SK-N-SH treated with all-trans-retinoic acid at 6 μM for 48 hours (cell line): ENCODE measurements around the gene PLAAT3.

Experiments used
- ATAC-seq: fragments of 200-7000 bp; cut with Tn5 transposase; 3 replicates; pipeline ENCODE4 v1.9.1; 2020; ENCODE audit warnings: mild to moderate bottlenecking, moderate library complexity
- BACH2 ChIP-seq: fragments of 250-450 bp; sonication (Bioruptor Pico); IDR thresholded peaks from 2 replicates; pipeline ENCODE4 v1.9.0; 2021; ENCODE audit warnings: mild to moderate bottlenecking, borderline replicate concordance
- CREB5 ChIP-seq: fragments of 250-450 bp; sonication (Bioruptor Pico); IDR thresholded peaks from 2 replicates; pipeline ENCODE4 v1.5.1; 2020; ENCODE audit warnings: low read depth, mild to moderate bottlenecking, moderate library complexity
- CSRNP3 ChIP-seq: fragments of 250-450 bp; sonication (Bioruptor Pico); IDR thresholded peaks from 2 replicates; pipeline ENCODE4 v1.5.1; 2021; ENCODE audit warnings: mild to moderate bottlenecking, moderate library complexity
- ESRRG ChIP-seq: fragments of 250-450 bp; sonication (Bioruptor Pico); IDR thresholded peaks from 2 replicates; pipeline ENCODE4 v1.6.1; 2021; ENCODE audit warnings: mild to moderate bottlenecking
- GLIS3 ChIP-seq: fragments of 250-450 bp; sonication (Bioruptor Pico); IDR thresholded peaks from 2 replicates; pipeline ENCODE4 v1.5.0; 2020; ENCODE audit warnings: mild to moderate bottlenecking, moderate library complexity
- ISL1 ChIP-seq: fragments of 250-450 bp; sonication (Bioruptor Pico); IDR thresholded peaks from 2 replicates; pipeline ENCODE4 v2.1.2; 2022; ENCODE audit warnings: mild to moderate bottlenecking, moderate library complexity
- OSR1 ChIP-seq: fragments of 250-450 bp; sonication (Bioruptor Pico); IDR thresholded peaks from 2 replicates; pipeline ENCODE4 v1.8.0; 2022; ENCODE audit warnings: moderate library complexity, mild to moderate bottlenecking, inconsistent platforms
- PATZ1 ChIP-seq: fragments of 250-450 bp; sonication (Bioruptor Pico); IDR thresholded peaks from 2 replicates; pipeline ENCODE4 v1.8.0; 2020; ENCODE audit warnings: mild to moderate bottlenecking, moderate library complexity, borderline replicate concordance
- POU6F1 ChIP-seq: fragments of 250-450 bp; sonication (Bioruptor Pico); IDR thresholded peaks from 2 replicates; pipeline ENCODE4 v1.8.0; 2021; ENCODE audit warnings: low read depth, mild to moderate bottlenecking, moderate library complexity, borderline replicate concordance
- PPARA ChIP-seq: fragments of 250-450 bp; sonication (Bioruptor Pico); IDR thresholded peaks from 2 replicates; pipeline ENCODE4 v1.5.0; 2020; ENCODE audit warnings: mild to moderate bottlenecking, borderline replicate concordance
- RARB ChIP-seq: fragments of 250-450 bp; sonication (Bioruptor Pico); IDR thresholded peaks from 2 replicates; pipeline ENCODE4 v1.8.0; 2021; ENCODE audit warnings: mild to moderate bottlenecking, moderate library complexity
- SNAI2 ChIP-seq: fragments of 250-450 bp; sonication (Bioruptor Pico); IDR thresholded peaks from 2 replicates; pipeline ENCODE4 v1.5.0; 2020; ENCODE audit warnings: mild to moderate bottlenecking, moderate library complexity
- TSHZ2 ChIP-seq: fragments of 250-450 bp; sonication (Bioruptor Pico); IDR thresholded peaks from 2 replicates; pipeline ENCODE4 v1.5.0; 2020; ENCODE audit warnings: mild to moderate bottlenecking, moderate library complexity
- ZC3H10 ChIP-seq: fragments of 250-450 bp; sonication (Bioruptor Pico); IDR thresholded peaks from 2 replicates; pipeline ENCODE4 v1.5.1; 2021; ENCODE audit warnings: mild to moderate bottlenecking, moderate library complexity
- ZFP3 ChIP-seq: fragments of 250-450 bp; sonication (Bioruptor Pico); IDR thresholded peaks from 2 replicates; pipeline ENCODE4 v1.5.0; 2020; ENCODE audit warnings: mild to moderate bottlenecking, moderate library complexity
- ZNF565 ChIP-seq: fragments of 450-650 bp; formaldehyde crosslinking; conservative IDR thresholded peaks from 2 replicates; pipeline ENCODE4 v1.5.0; 2020; ENCODE audit warnings: low read depth, mild to moderate bottlenecking, moderate library complexity
- ZNF70 ChIP-seq: fragments of 450-650 bp; formaldehyde crosslinking; IDR thresholded peaks from 2 replicates; pipeline ENCODE4 v1.5.0; 2020; ENCODE audit warnings: mild to moderate bottlenecking, moderate library complexity
- ZNF8 ChIP-seq: fragments of 450-650 bp; formaldehyde crosslinking; IDR thresholded peaks from 2 replicates; pipeline ENCODE4 v1.5.0; 2020; ENCODE audit warnings: mild to moderate bottlenecking, moderate library complexity

The PLAAT3 gene

GRCh38 chr11:63563201-63564055 is 50.8 kb downstream of the PLAAT3 start, which contains the start of gene PLAAT2 (continued):
- TF ChIP-seq TSHZ2 (CRISPR knock-in tag) (no peak), CREB5 (CRISPR knock-in tag) (no peak), OSR1 (CRISPR knock-in tag) (no peak), SNAI2 (CRISPR knock-in tag) (no peak), RARB (CRISPR knock-in tag) (no peak), ZNF565 (no peak), CSRNP3 (no peak), GLIS3 (CRISPR knock-in tag) (no peak), ZNF8 (CRISPR knock-in tag) (no peak), PPARA (CRISPR knock-in tag) (no peak), ESRRG (CRISPR knock-in tag) (no peak), ZFP3 (CRISPR knock-in tag) (no peak)

GRCh38 chr11:63560506-63561180 is 53.6 kb downstream of the PLAAT3 start:
- no peak for TF ChIP-seq CREB5 (CRISPR knock-in tag)
- no peak for TF ChIP-seq RARB (CRISPR knock-in tag)
- TF ChIP-seq ISL1 (CRISPR knock-in tag), result no peak
- TF ChIP-seq ZC3H10 (CRISPR knock-in tag), result no peak
- TF ChIP-seq ZNF8 (CRISPR knock-in tag), result no peak
- TF ChIP-seq ZNF70 (CRISPR knock-in tag), result no peak
- no peak for TF ChIP-seq CSRNP3
- TF ChIP-seq SNAI2 (CRISPR knock-in tag), result no peak
- no peak for TF ChIP-seq BACH2 (CRISPR knock-in tag)
- TF ChIP-seq ZNF565, result no peak
- TF ChIP-seq TSHZ2 (CRISPR knock-in tag), result no peak
- no peak for TF ChIP-seq POU6F1
- TF ChIP-seq PATZ1 (CRISPR knock-in tag), result no peak
- TF ChIP-seq, all 23 proteins: peak for 0
- peak; percentile 48; the same call in 2 of the 3 replicates for ATAC-seq
